ENCODE measurements around the gene BOD1L1.

DNA sequence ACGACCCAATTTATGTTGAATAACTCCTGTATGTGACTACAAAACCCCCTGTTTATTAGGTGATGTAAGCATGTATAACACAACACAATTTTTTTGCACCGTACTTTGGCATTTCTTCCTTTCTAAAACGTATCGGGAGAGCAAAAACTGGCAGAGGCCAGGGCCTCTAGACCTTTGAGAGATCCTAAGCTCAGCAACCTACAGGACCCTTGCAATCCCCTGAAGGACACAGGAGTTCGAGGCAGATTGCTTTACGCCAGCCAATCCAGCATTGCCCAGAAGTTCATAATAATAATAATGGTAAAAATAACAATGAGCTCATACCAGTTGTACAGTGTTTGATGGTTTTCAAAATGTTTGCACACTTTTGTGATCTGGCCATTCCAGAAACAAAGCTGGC is 90.9 kb downstream of the BOD1L1 start:
- TF ChIP-seq, protein P1, sequence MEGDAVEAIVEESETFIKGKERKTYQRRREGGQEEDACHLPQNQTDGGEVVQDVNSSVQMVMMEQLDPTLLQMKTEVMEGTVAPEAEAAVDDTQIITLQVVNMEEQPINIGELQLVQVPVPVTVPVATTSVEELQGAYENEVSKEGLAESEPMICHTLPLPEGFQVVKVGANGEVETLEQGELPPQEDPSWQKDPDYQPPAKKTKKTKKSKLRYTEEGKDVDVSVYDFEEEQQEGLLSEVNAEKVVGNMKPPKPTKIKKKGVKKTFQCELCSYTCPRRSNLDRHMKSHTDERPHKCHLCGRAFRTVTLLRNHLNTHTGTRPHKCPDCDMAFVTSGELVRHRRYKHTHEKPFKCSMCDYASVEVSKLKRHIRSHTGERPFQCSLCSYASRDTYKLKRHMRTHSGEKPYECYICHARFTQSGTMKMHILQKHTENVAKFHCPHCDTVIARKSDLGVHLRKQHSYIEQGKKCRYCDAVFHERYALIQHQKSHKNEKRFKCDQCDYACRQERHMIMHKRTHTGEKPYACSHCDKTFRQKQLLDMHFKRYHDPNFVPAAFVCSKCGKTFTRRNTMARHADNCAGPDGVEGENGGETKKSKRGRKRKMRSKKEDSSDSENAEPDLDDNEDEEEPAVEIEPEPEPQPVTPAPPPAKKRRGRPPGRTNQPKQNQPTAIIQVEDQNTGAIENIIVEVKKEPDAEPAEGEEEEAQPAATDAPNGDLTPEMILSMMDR (conservative IDR thresholded peaks at IDR 0.05; ENCODE audit: low read depth, low read length) = no peak
- no peak for TF ChIP-seq EZH2 (IDR thresholded peaks at IDR 0.05; ENCODE audit: low read length, unreplicated experiment)

Data from PC-3 (cell line).